Measurements from ENCODE around the gene ARHGAP24. TPM values are rescaled to one million over a fixed set of nuclear protein-coding genes. Genes with fewer than 3 reads are reported as not detected.

Gene ARHGAP24
- total and polyA plus RNA-seq, 2 donors (not counting 1 experiment from before 2014, with no cell fraction given) = 48.4 to 141 TPM

DNA sequence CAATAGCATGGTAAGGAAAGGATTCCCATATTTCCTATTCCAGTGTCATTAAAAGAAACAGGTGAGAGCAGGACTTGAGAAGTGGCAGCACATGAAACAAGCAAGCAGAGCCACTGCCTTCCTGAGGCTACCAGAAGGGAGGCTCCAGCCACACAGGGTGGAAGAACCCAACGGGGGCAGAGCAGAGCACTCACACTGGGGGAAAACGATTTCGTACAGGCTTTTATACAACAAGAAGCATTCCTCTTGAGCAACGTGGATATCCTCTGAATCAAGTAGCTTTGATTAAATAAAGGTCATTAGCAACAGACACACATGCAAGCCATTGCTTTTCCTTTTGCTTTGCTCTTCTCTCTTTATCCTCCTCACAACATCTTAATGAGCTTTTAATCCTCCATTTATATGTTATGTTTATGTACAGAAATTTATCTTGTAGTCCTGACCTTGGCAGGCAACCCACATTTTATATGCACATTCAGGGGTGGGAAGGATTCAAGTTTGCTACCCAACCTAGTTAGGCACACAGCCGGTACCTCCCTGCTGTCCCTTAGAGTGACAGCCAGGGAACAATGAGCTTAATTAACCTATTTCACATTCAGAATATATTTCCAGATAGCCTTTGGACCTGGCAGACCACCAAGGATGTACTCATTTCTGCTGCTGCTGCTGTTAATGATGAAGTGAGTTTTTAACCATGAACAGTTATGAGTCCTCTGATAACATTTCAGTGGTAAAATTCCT, 202.1 kb downstream of the ARHGAP24 start:
- Histone ChIP-seq H3K36me3 (replicated peaks in 1 of 2; ENCODE audit: control extremely low read depth in 1 of 2, control insufficient read depth in 1 of 2, extremely low read depth in 1 of 2, insufficient read depth in 2 of 2, low read length in 1 of 2) (peaks cover 0 to 27% of the 10 kb centered on the region in 2 experiments), H4K20me1 (ENCODE audit: control insufficient read depth, insufficient read depth, low read length, poor library complexity, severe bottlenecking) (no peaks in the 10 kb centered on the region), H3K27me3 (replicated peaks in 1 of 4; ENCODE audit: control extremely low read depth in 1 of 4, control insufficient read depth in 3 of 4, insufficient read depth in 4 of 4, low read length in 3 of 4) (no peaks in the 10 kb centered on the region), H3K9me3 (ENCODE audit: control extremely low read depth in 1 of 3, control insufficient read depth in 2 of 3, insufficient read depth in 1 of 3, low read length in 2 of 3) (no peaks in the 10 kb centered on the region), H3K79me2 (ENCODE audit: control insufficient read depth, insufficient read depth, low read length) (peaks cover 27% of the 10 kb centered on the region), H3K4me3 (ENCODE audit: control extremely low read depth in 1 of 5, extremely low read depth in 1 of 5, insufficient read depth in 1 of 5, low read depth in 2 of 5, low read length in 4 of 5) (no peak overlapping the region), H3K9ac (ENCODE audit: low read length) (no peak overlapping the region), H3K27ac (ENCODE audit: low read length in 2 of 2) (peak overlapping the region in 1 of 2 donors; percentile 84), H2AFZ (ENCODE audit: insufficient read depth, low read depth, low read length, poor library complexity, severe bottlenecking) (no peak overlapping the region), H3K4me2 (replicated peaks; ENCODE audit: low read depth, low read length, poor library complexity, severe bottlenecking) (no peak overlapping the region), H3K4me1 (ENCODE audit: control insufficient read depth in 2 of 2, insufficient read depth in 2 of 2, low read length in 2 of 2) (peaks cover 71 to 74% of the 10 kb centered on the region in 2 donors)
- no CpG with 5 or more reads among the region's 5 CpGs for WGBS (ENCODE audit: insufficient coverage)
- ChIA-PET CTCF (interaction anchor here (1.0 to 1.8 kb wide), 3 partner anchors 24 to 70 kb away, joined by 3 to 7 read pairs (median 3); no protein-coding TSS in a partner anchor), POLR2A (no interaction called here)
- TF ChIP-seq EZH2 (IDR thresholded peaks at IDR 0.05; ENCODE audit: borderline replicate concordance, insufficient read depth, low read depth, low read length, poor library complexity, severe bottlenecking) = no peak
- TF ChIP-seq CTCF (IDR thresholded peaks at IDR 0.05) = no peak
- H3K4me1 Mint-ChIP-seq = peaks cover 74% of the 10 kb centered on the region
- no peak for DNase-seq
- no peaks in the 10 kb centered on the region for H3K9me3 Mint-ChIP-seq (ENCODE audit: insufficient read depth)
- no peaks in the 10 kb centered on the region for H3K27me3 Mint-ChIP-seq
- peak overlapping the region; percentile 60 for H3K27ac Mint-ChIP-seq
- no peak overlapping the region for H3K4me3 Mint-ChIP-seq
- intact Hi-C loops (cut with micrococcal nuclease) = loop anchor here (5.0 kb wide), 1 partner anchor 70 kb away; no protein-coding TSS in a partner anchor
- ATAC-seq (ENCODE audit: low read depth) = no peak

GRCh38 chr4:85681221-85681657, 206.3 kb downstream of the ARHGAP24 start:
- Mint-ChIP-seq H3K4me1 (peaks cover 56% of the 10 kb centered on the region), H3K27me3 (no peaks in the 10 kb centered on the region), H3K9me3 (ENCODE audit: insufficient read depth) (no peaks in the 10 kb centered on the region), H3K4me3 (peak overlapping the region; percentile 57), H3K27ac (peak overlapping the region; percentile 86)
- TF ChIP-seq CTCF (IDR thresholded peaks at IDR 0.05) = no peak
- no peak for TF ChIP-seq EZH2 (IDR thresholded peaks at IDR 0.05; ENCODE audit: borderline replicate concordance, insufficient read depth, low read depth, low read length, poor library complexity, severe bottlenecking)
- H3K9ac ChIP-seq (ENCODE audit: low read length) = no peak overlapping the region
- H3K4me1 ChIP-seq (ENCODE audit: control insufficient read depth in 2 of 2, insufficient read depth in 2 of 2, low read length in 2 of 2) = peaks cover 45 to 50% of the 10 kb centered on the region in 2 donors
- intact Hi-C loops (cut with micrococcal nuclease) = loop anchor here (2.0 kb wide), 1 partner anchor 14 kb away; no protein-coding TSS in a partner anchor
- no peaks in the 10 kb centered on the region for H3K27me3 ChIP-seq (replicated peaks in 1 of 4; ENCODE audit: control extremely low read depth in 1 of 4, control insufficient read depth in 3 of 4, insufficient read depth in 4 of 4, low read length in 3 of 4)
- ChIA-PET POLR2A (no interaction called here), CTCF (interaction anchor here (0.6 to 1.7 kb wide), 3 partner anchors 10 to 74 kb away, joined by 3 to 4 read pairs (median 3); no protein-coding TSS in a partner anchor)
- H3K9me3 ChIP-seq (ENCODE audit: control extremely low read depth in 1 of 3, control insufficient read depth in 2 of 3, insufficient read depth in 1 of 3, low read length in 2 of 3) = peaks cover 0 to 3% (median 1%) of the 10 kb centered on the region in 3 donors
- no peak overlapping the region for H2AFZ ChIP-seq (ENCODE audit: insufficient read depth, low read depth, low read length, poor library complexity, severe bottlenecking)
- peak overlapping the region; percentile 69 to 84 for H3K27ac ChIP-seq (ENCODE audit: low read length in 2 of 2)
- DNase-seq (peak; percentile 66), ATAC-seq (ENCODE audit: low read depth) (peak; percentile 70)
- H3K79me2 ChIP-seq (ENCODE audit: control insufficient read depth, insufficient read depth, low read length) = peaks cover 19% of the 10 kb centered on the region
- H3K4me2 ChIP-seq (replicated peaks; ENCODE audit: low read depth, low read length, poor library complexity, severe bottlenecking) = peak overlapping the region; percentile 34
- H3K4me3 ChIP-seq (ENCODE audit: control extremely low read depth in 1 of 5, extremely low read depth in 1 of 5, insufficient read depth in 1 of 5, low read depth in 2 of 5, low read length in 4 of 5) = no peak overlapping the region
- H3K36me3 ChIP-seq (replicated peaks in 1 of 2; ENCODE audit: control extremely low read depth in 1 of 2, control insufficient read depth in 1 of 2, extremely low read depth in 1 of 2, insufficient read depth in 2 of 2, low read length in 1 of 2) = peaks cover 5 to 15% of the 10 kb centered on the region in 2 experiments
- H4K20me1 ChIP-seq (ENCODE audit: control insufficient read depth, insufficient read depth, low read length, poor library complexity, severe bottlenecking) = no peaks in the 10 kb centered on the region
- no CpG with 5 or more reads among the region's 2 CpGs for WGBS (ENCODE audit: insufficient coverage)
